Smooth muscle cell (in vitro differentiated cells): ENCODE measurements around the gene CAPN7. TPM values are rescaled to one million over a fixed set of nuclear protein-coding genes. Genes with fewer than 3 reads are reported as not detected.

ENCODE experiments used
- DNase-seq: peaks from one replicate; lab custom pipeline; 2025; ENCODE audit not compliant: unreplicated experiment; lab: John Stamatoyannopoulos, UW
- H2AFZ ChIP-seq: fragments of 200-600 bp; sonication (generic); 2 replicates; pipeline ENCODE4 v1.6.0; 2016; ENCODE audit warnings: antibody characterized with exemption, low read depth, mild to moderate bottlenecking
- H3F3A ChIP-seq: fragments of 200-600 bp; sonication (generic); 2 replicates; pipeline ENCODE4 v1.6.0; 2017; ENCODE audit warnings: antibody characterized with exemption, low read depth
- H3K27ac ChIP-seq: fragments of 200-600 bp; sonication (generic); 2 replicates; pipeline ENCODE4 v1.5.1; 2016; ENCODE audit warnings: low read depth, mild to moderate bottlenecking
- H3K27me3 ChIP-seq: fragments of 200-600 bp; sonication (generic); 2 replicates; pipeline ENCODE4 v1.6.1; 2016; ENCODE audit warnings: low read depth, mild to moderate bottlenecking
- H3K36me3 ChIP-seq: fragments of 200-600 bp; sonication (generic); 2 replicates; pipeline ENCODE4 v1.5.1; 2016; ENCODE audit warnings: low read depth
- H3K4me1 ChIP-seq: fragments of 200-600 bp; sonication (generic); 2 replicates; pipeline ENCODE4 v1.5.1; 2016; ENCODE audit warnings: low read depth
- H3K4me2 ChIP-seq: fragments of 200-600 bp; sonication (generic); 2 replicates; pipeline ENCODE4 v1.6.0; 2016; ENCODE audit warnings: mild to moderate bottlenecking
- H3K4me3 ChIP-seq: fragments of 200-600 bp; sonication (generic); 2 replicates; pipeline ENCODE4 v1.5.1; 2016; ENCODE audit warnings: mild to moderate bottlenecking
- H3K79me2 ChIP-seq: fragments of 200-600 bp; sonication (generic); 2 replicates; pipeline ENCODE4 v1.6.0; 2016; ENCODE audit warnings: low read depth, mild to moderate bottlenecking
- H3K9ac ChIP-seq: fragments of 200-600 bp; sonication (generic); 2 replicates; pipeline ENCODE4 v1.6.0; 2016; ENCODE audit warnings: low read depth
- H3K9me3 ChIP-seq: fragments of 200-600 bp; sonication (generic); replicated peaks from 2 replicates; pipeline ENCODE4 v1.5.1; 2016; ENCODE audit warnings: low read depth
- H4K20me1 ChIP-seq: fragments of 200-600 bp; sonication (generic); 2 replicates; pipeline ENCODE4 v1.6.0; 2016; ENCODE audit warnings: low read depth
- WGBS: methylation state at CpG from one replicate; pipeline ENCODE4 v1.1.7; 2016; ENCODE audit warnings: low lambda C conversion rate; 5-methylcytosine and 5-hydroxymethylcytosine counted together
- polyA plus RNA-seq: library from polyadenylated mRNA; unstranded; fragments of >200 nt; fragmentation: Nextera tagmentation; extraction: Ambion mirVana; gene quantifications from 2 replicates; pipeline ENCODE4 v1.2.1, GENCODE V29; 2016
- total RNA-seq: library from RNA; depleted of rRNA; stranded (reverse); fragments of >200 nt; gene quantifications from 2 replicates; pipeline ENCODE4 v1.2.3, GENCODE V29; 2014
- TF ChIP-seq, protein P1 (sequence below): fragments of 200-600 bp; sonication (generic); IDR thresholded peaks from 2 replicates; pipeline ENCODE4 v1.5.1; 2017; ENCODE audit warnings: borderline replicate concordance, mild to moderate bottlenecking, antibody characterized with exemption; ENCODE audit not compliant: insufficient read depth, poor library complexity, severe bottlenecking

The CAPN7 gene
- total and polyA plus RNA-seq, 2 experiments from 2014 or later: 20.5 to 38.7 TPM

DNA sequence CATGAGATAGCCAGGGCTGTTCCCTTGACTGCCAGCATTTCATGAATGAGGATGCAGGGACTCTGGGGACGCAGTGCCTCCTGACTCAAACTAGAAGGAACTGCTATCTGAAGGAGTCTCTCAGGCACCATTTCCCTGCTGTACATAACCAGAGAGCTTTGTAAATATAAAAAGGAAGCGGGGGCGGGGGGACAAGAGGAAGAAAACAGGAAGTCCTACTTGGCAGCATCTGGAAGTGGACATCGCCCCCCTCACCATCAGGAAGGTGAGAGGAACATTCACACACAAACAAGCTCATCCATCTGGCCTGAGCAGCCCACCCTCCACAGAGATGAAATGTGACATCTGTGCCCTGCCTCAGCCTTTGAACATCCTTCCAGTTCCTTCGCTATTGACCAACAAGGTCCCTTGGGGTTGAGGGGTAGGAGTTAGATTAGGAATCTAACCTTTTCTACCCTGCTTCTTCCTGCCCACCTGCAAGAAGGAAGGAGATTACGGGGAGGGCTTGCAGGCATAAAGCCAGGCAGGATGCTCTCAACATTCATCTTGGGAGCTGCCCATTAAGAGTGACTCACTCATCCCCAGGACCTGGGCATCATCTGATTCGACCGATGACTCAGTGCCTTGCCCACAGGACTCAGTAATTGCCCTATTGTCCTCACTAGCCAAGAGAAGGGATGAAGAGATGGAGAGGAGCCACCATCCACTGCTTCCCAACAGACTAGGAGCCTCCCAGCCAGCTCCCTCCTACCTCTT, 94.5 kb downstream of the CAPN7 start:
- H4K20me1 ChIP-seq: no peaks in the 10 kb centered on the region
- DNase-seq: no peak
- no peak overlapping the region for H3K9ac ChIP-seq
- H3K4me2 ChIP-seq: no peak overlapping the region
- H3K36me3 ChIP-seq: no peaks in the 10 kb centered on the region
- H3K4me3 ChIP-seq: no peak overlapping the region
- H3K9me3 ChIP-seq: no peaks in the 10 kb centered on the region
- H3K4me1 ChIP-seq: peaks cover 4% of the 10 kb centered on the region
- TF ChIP-seq, protein P1, sequence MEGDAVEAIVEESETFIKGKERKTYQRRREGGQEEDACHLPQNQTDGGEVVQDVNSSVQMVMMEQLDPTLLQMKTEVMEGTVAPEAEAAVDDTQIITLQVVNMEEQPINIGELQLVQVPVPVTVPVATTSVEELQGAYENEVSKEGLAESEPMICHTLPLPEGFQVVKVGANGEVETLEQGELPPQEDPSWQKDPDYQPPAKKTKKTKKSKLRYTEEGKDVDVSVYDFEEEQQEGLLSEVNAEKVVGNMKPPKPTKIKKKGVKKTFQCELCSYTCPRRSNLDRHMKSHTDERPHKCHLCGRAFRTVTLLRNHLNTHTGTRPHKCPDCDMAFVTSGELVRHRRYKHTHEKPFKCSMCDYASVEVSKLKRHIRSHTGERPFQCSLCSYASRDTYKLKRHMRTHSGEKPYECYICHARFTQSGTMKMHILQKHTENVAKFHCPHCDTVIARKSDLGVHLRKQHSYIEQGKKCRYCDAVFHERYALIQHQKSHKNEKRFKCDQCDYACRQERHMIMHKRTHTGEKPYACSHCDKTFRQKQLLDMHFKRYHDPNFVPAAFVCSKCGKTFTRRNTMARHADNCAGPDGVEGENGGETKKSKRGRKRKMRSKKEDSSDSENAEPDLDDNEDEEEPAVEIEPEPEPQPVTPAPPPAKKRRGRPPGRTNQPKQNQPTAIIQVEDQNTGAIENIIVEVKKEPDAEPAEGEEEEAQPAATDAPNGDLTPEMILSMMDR: no peak
- 74% methylated on average over 8 of the region's 8 CpGs for WGBS
- H3K27me3 ChIP-seq: no peaks in the 10 kb centered on the region
- H3F3A ChIP-seq: no peaks in the 10 kb centered on the region
- no peak overlapping the region for H3K27ac ChIP-seq
- peaks cover 13% of the 10 kb centered on the region for H3K79me2 ChIP-seq
- no peak overlapping the region for H2AFZ ChIP-seq

DNA sequence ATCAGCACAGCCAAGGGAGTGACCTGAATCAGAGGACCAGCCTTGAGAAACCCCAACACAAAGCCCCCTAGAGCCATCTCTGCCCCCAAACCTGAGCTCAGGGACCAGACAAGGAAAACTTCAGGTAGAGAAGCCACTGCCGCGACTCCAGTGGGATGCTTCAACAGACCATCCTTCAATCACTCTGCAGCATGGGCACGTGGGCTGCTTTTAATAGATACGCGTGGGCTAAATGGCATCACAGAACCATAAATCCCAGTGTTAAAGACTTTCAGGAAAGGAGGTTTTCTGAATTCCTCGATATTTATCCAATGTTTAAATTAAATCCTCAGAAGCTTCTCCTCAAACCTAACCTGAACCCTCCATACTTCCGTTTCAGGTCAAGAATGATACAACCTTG, 95.7 kb downstream of the CAPN7 start:
- no peak overlapping the region for H3K4me3 ChIP-seq
- WGBS: 98% methylated on average over 7 of the region's 7 CpGs
- no peaks in the 10 kb centered on the region for H3K9me3 ChIP-seq
- peaks cover 6% of the 10 kb centered on the region for H3K4me1 ChIP-seq
- TF ChIP-seq, protein P1: no peak
- no peaks in the 10 kb centered on the region for H4K20me1 ChIP-seq
- no peak for DNase-seq
- no peaks in the 10 kb centered on the region for H3K36me3 ChIP-seq
- no peak overlapping the region for H3K9ac ChIP-seq
- H2AFZ ChIP-seq: no peak overlapping the region
- H3K79me2 ChIP-seq: peaks cover 22% of the 10 kb centered on the region
- no peak overlapping the region for H3K4me2 ChIP-seq
- no peaks in the 10 kb centered on the region for H3F3A ChIP-seq
- no peaks in the 10 kb centered on the region for H3K27me3 ChIP-seq
- H3K27ac ChIP-seq: no peak overlapping the region

Other genes starting within 250 kb of the CAPN7 start
- 6.4 and 18.9 TPM in 2 replicates for gene MRPS25, start 140.9 kb upstream of the CAPN7 start, total RNA-seq
- gene MRPS25, start 140.9 kb upstream of the CAPN7 start, polyA plus RNA-seq: 22.1 and 33.5 TPM in 2 replicates
- 19.2 and 28.7 TPM in 2 replicates for gene RBSN, start 107.1 kb upstream of the CAPN7 start, total RNA-seq
- 18.6 and 23.2 TPM in 2 replicates for gene RBSN, start 107.1 kb upstream of the CAPN7 start, polyA plus RNA-seq
- gene SH3BP5, start 126.3 kb downstream of the CAPN7 start, total RNA-seq: 7.9 and 12.7 TPM in 2 replicates
- gene SH3BP5, start 126.3 kb downstream of the CAPN7 start, polyA plus RNA-seq: 10.7 and 15.3 TPM in 2 replicates
- gene METTL6, start 221.3 kb downstream of the CAPN7 start, total RNA-seq: 17.0 and 37.3 TPM in 2 replicates
- 12.8 and 16.0 TPM in 2 replicates for gene METTL6, start 221.3 kb downstream of the CAPN7 start, polyA plus RNA-seq
- 22.1 and 22.9 TPM in 2 replicates for gene EAF1, start 221.4 kb downstream of the CAPN7 start, total RNA-seq
- gene EAF1, start 221.4 kb downstream of the CAPN7 start, polyA plus RNA-seq: 9.5 and 11.3 TPM in 2 replicates